Loucy (cell line): ENCODE data around the gene GPRC5C.

Experiments used
- H2AFZ ChIP-seq: fragments of 200-600 bp; sonication (generic); 2 replicates; pipeline ENCODE4 v1.6.0; 2016; ENCODE audit warnings: antibody characterized with exemption, mild to moderate bottlenecking, low read length, moderate library complexity
- H3F3A ChIP-seq: fragments of 200-600 bp; 2 replicates; pipeline ENCODE4 v1.6.0; 2016; ENCODE audit warnings: antibody characterized with exemption, low read depth, mild to moderate bottlenecking
- H3K27me3 ChIP-seq: fragments of 200-600 bp; sonication (generic); 2 replicates; pipeline ENCODE4 v1.6.1; 2014; ENCODE audit warnings: low read length, mild to moderate bottlenecking; ENCODE audit not compliant: insufficient read depth, poor library complexity, severe bottlenecking
- H3K36me3 ChIP-seq: fragments of 200-600 bp; sonication (generic); 2 replicates; pipeline ENCODE4 v1.6.1; 2016; ENCODE audit warnings: low read length; ENCODE audit not compliant: insufficient read depth
- H3K4me1 ChIP-seq: fragments of 200-600 bp; sonication (generic); 2 replicates; pipeline ENCODE4 v1.5.1; 2014; ENCODE audit warnings: low read length, mild to moderate bottlenecking; ENCODE audit not compliant: insufficient read depth, poor library complexity, severe bottlenecking
- H3K4me2 ChIP-seq: fragments of 200-600 bp; sonication (generic); 2 replicates; pipeline ENCODE4 v1.6.0; 2014; ENCODE audit warnings: antibody characterized with exemption, low read length, low read depth, mild to moderate bottlenecking; ENCODE audit not compliant: poor library complexity, severe bottlenecking
- H3K4me3 ChIP-seq: fragments of 200-600 bp; sonication (generic); 2 replicates; pipeline ENCODE4 v1.5.1; 2014; ENCODE audit warnings: low read length, mild to moderate bottlenecking, mixed read lengths; ENCODE audit not compliant: poor library complexity, severe bottlenecking
- H3K79me2 ChIP-seq: fragments of 200-600 bp; sonication (generic); 2 replicates; pipeline ENCODE4 v1.6.1; 2014; ENCODE audit warnings: low read length; ENCODE audit not compliant: insufficient read depth
- H3K9ac ChIP-seq: fragments of 200-600 bp; sonication (generic); 2 replicates; pipeline ENCODE4 v1.6.0; 2014; ENCODE audit warnings: mild to moderate bottlenecking, low read depth, low read length, moderate library complexity; ENCODE audit not compliant: poor library complexity, severe bottlenecking
- H3K9me2 ChIP-seq: fragments of 200-600 bp; sonication (generic); replicated peaks from 2 replicates; pipeline ENCODE4 v1.6.1; 2016; ENCODE audit warnings: low read depth, low read length, mixed read lengths
- H3K9me3 ChIP-seq: fragments of 200-600 bp; sonication (generic); 2 replicates; pipeline ENCODE4 v1.6.1; 2014; ENCODE audit warnings: mild to moderate bottlenecking, antibody characterized with exemption, low read length, low read depth; ENCODE audit not compliant: insufficient read depth
- H4K20me1 ChIP-seq: fragments of 200-600 bp; sonication (generic); 2 replicates; pipeline ENCODE4 v1.6.0; 2014; ENCODE audit warnings: antibody characterized with exemption, low read length, mild to moderate bottlenecking; ENCODE audit not compliant: insufficient read depth, poor library complexity, severe bottlenecking
- CTCF ChIP-seq: fragments of 200-600 bp; sonication (generic); conservative IDR thresholded peaks from 2 replicates; pipeline ENCODE4 v1.5.1; 2014; ENCODE audit warnings: mild to moderate bottlenecking, antibody characterized with exemption, low read length
- EZH2phosphoT487 ChIP-seq: fragments of 200-600 bp; IDR thresholded peaks from 2 replicates; pipeline ENCODE4 v1.6.1; 2018; ENCODE audit warnings: antibody characterized with exemption, mild to moderate bottlenecking, moderate library complexity, borderline replicate concordance

GPRC5C gene

GRCh38 chr17:74477411-74477810 is 45.5 kb downstream of the GPRC5C start:
- no peak overlapping the region for H2AFZ ChIP-seq
- H3K79me2 ChIP-seq, result no peaks in the 10 kb centered on the region
- H3K4me2 ChIP-seq, result no peak overlapping the region
- H3K36me3 ChIP-seq, result no peaks in the 10 kb centered on the region
- no peaks in the 10 kb centered on the region for H3K27me3 ChIP-seq
- TF ChIP-seq CTCF (no peak), EZH2phosphoT487 (no peak)
- no peak overlapping the region for H3K4me3 ChIP-seq
- no peaks in the 10 kb centered on the region for H4K20me1 ChIP-seq
- H3K4me1 ChIP-seq, result peaks cover 6% of the 10 kb centered on the region
- H3K9me3 ChIP-seq, result 0 out of 2 replicates have a peak, but pooled peaks cover 2% of the 10 kb centered on the region
- H3K9ac ChIP-seq, result no peak overlapping the region
- no peaks in the 10 kb centered on the region for H3K9me2 ChIP-seq
- H3F3A ChIP-seq, result no peaks in the 10 kb centered on the region

- Histone ChIP-seq H4K20me1 (no peaks in the 10 kb centered on the region), H3K79me2 (no peaks in the 10 kb centered on the region), H3K4me2 (no peak overlapping the region), H3K4me1 (peaks cover 6% of the 10 kb centered on the region), H3K9ac (no peak overlapping the region), H3K36me3 (no peaks in the 10 kb centered on the region), H3F3A (no peaks in the 10 kb centered on the region), H2AFZ (no peak overlapping the region), H3K4me3 (no peak overlapping the region), H3K27me3 (no peaks in the 10 kb centered on the region), H3K9me2 (no peaks in the 10 kb centered on the region), H3K9me3 (0 out of 2 replicates have a peak, but pooled peaks cover 2% of the 10 kb centered on the region)
- TF ChIP-seq EZH2phosphoT487, result no peak
- no peak for TF ChIP-seq CTCF
Measured at GRCh38 chr17:74478420-74479100, 46.7 kb downstream of the GPRC5C start.

GRCh38 chr17:74480290-74480689 is 48.4 kb downstream of the GPRC5C start:
- no peak for TF ChIP-seq CTCF
- TF ChIP-seq EZH2phosphoT487, result no peak
- Histone ChIP-seq H3K79me2 (no peaks in the 10 kb centered on the region), H3K36me3 (no peaks in the 10 kb centered on the region), H2AFZ (no peak overlapping the region), H3K9ac (no peak overlapping the region), H3F3A (no peaks in the 10 kb centered on the region), H3K4me3 (no peak overlapping the region), H3K9me3 (0 out of 2 replicates have a peak, but pooled peaks cover 2% of the 10 kb centered on the region), H3K4me1 (peaks cover 6% of the 10 kb centered on the region), H3K9me2 (no peaks in the 10 kb centered on the region), H3K27me3 (peaks cover 6% of the 10 kb centered on the region), H4K20me1 (no peaks in the 10 kb centered on the region), H3K4me2 (no peak overlapping the region)
